Neural cell (in vitro differentiated cells): ENCODE data around the gene ERICH6.

Experiments
- CTCF ChIP-seq: fragments of 450-650 bp; IDR thresholded peaks from 2 replicates; pipeline ENCODE4 v1.5.1; 2014; ENCODE audit warnings: antibody characterized with exemption, mild to moderate bottlenecking, moderate library complexity; ENCODE audit not compliant: poor library complexity, severe bottlenecking
- EP300 ChIP-seq: fragments of 450-650 bp; conservative IDR thresholded peaks from 2 replicates; pipeline ENCODE4 v1.6.1; 2014; ENCODE audit warnings: antibody characterized with exemption, mild to moderate bottlenecking, moderate library complexity; ENCODE audit not compliant: poor library complexity, severe bottlenecking
- EZH2 ChIP-seq: fragments of 200-600, 300-800 bp; shearing (Covaris generic), sonication (generic); IDR thresholded peaks from 2 replicates; pipeline ENCODE4 v1.6.1; 2014; ENCODE audit warnings: antibody characterized with exemption, low read length, borderline replicate concordance, mild to moderate bottlenecking; ENCODE audit not compliant: insufficient read depth, poor library complexity, severe bottlenecking
- MXI1 ChIP-seq: fragments of 450-650 bp; conservative IDR thresholded peaks from 2 replicates; pipeline ENCODE4 v1.6.1; 2014; ENCODE audit warnings: antibody characterized with exemption, mild to moderate bottlenecking; ENCODE audit not compliant: poor library complexity, severe bottlenecking
- POLR2AphosphoS5 ChIP-seq: IDR thresholded peaks from 2 replicates; pipeline ENCODE4 v1.6.1; 2012
- RAD21 ChIP-seq: fragments of 450-650 bp; conservative IDR thresholded peaks from 2 replicates; pipeline ENCODE4 v1.6.1; 2014; ENCODE audit warnings: antibody characterized with exemption, mild to moderate bottlenecking, moderate library complexity
- SMC3 ChIP-seq: fragments of 450-650 bp; conservative IDR thresholded peaks from 2 replicates; pipeline ENCODE4 v1.6.1; 2014; ENCODE audit warnings: antibody characterized with exemption, mild to moderate bottlenecking, moderate library complexity; ENCODE audit not compliant: poor library complexity
- TAF1 ChIP-seq: IDR thresholded peaks from 2 replicates; pipeline ENCODE4 v1.6.1; 2012; ENCODE audit warnings: low read depth

GRCh38 chr3:150623945-150624344 is 79.8 kb downstream of the ERICH6 start:
- no peak for TF ChIP-seq CTCF
- no peak for TF ChIP-seq EZH2
- TF ChIP-seq POLR2AphosphoS5, result no peak
- no peak for TF ChIP-seq TAF1
- TF ChIP-seq EP300, result no peak
- TF ChIP-seq RAD21, result no peak
- no peak for TF ChIP-seq MXI1
- TF ChIP-seq SMC3, result no peak
